Panc1 (cell line): ENCODE results near the gene PMS2.
"Not testable (repeated sequence)": the region's sequence is repeated elsewhere in the genome, so short reads cannot be mapped to it uniquely, and the experiment has no call there.

Experiments
- POLR2AphosphoS5 ChIP-seq: IDR thresholded peaks from 2 replicates; pipeline ENCODE4 v1.6.1; 2012; ENCODE audit warnings: mild to moderate bottlenecking, low read depth, low read length, moderate library complexity
- SIN3A ChIP-seq: IDR thresholded peaks from 2 replicates; pipeline ENCODE4 v1.6.1; 2012; ENCODE audit warnings: low read depth, mild to moderate bottlenecking, low read length, moderate library complexity, borderline replicate concordance; ENCODE audit not compliant: insufficient read depth
- TCF7L2 ChIP-seq: IDR thresholded peaks from 2 replicates; pipeline ENCODE4 v1.6.1; 2011; ENCODE audit warnings: mild to moderate bottlenecking, low read depth, low read length, inconsistent platforms
- TF ChIP-seq, protein P1 (sequence below): fragments of 450-650 bp; IDR thresholded peaks from 2 replicates; pipeline ENCODE4 v1.5.1; 2017; ENCODE audit warnings: mild to moderate bottlenecking
- TF ChIP-seq, protein P2 (sequence below), 2 experiments: IDR thresholded peaks; 2 replicates each; pipeline ENCODE4 v1.6.1; 2011 to 2012; ENCODE audit warnings: low read depth in 2 of 2, control low read depth in 1 of 2, low read length in 1 of 2, mild to moderate bottlenecking in 1 of 2, moderate library complexity in 1 of 2; ENCODE audit not compliant: insufficient read depth in 1 of 2

DNA sequence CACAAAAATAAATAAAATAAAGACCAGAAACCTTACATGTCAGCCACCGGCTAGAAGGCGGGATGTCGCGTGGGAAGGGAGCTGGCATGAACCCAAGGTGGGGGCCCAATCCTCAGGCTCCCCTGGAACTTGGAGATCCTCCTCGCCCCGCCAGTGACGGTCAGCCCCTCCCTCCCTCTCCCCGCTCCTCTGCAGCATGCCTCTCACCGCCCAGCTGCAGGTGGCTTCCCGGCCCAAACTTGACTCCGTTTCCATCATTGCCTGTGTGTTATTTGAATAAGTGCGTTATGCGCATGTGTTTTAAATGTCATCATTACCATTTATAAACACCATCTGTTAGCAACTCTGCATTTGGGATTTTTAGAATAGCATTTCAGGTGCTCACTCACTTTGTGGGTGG lies 45.6 kb downstream of the PMS2 start:
- TF ChIP-seq, protein P1, sequence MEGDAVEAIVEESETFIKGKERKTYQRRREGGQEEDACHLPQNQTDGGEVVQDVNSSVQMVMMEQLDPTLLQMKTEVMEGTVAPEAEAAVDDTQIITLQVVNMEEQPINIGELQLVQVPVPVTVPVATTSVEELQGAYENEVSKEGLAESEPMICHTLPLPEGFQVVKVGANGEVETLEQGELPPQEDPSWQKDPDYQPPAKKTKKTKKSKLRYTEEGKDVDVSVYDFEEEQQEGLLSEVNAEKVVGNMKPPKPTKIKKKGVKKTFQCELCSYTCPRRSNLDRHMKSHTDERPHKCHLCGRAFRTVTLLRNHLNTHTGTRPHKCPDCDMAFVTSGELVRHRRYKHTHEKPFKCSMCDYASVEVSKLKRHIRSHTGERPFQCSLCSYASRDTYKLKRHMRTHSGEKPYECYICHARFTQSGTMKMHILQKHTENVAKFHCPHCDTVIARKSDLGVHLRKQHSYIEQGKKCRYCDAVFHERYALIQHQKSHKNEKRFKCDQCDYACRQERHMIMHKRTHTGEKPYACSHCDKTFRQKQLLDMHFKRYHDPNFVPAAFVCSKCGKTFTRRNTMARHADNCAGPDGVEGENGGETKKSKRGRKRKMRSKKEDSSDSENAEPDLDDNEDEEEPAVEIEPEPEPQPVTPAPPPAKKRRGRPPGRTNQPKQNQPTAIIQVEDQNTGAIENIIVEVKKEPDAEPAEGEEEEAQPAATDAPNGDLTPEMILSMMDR, result not testable (repeated sequence)
- TF ChIP-seq, protein P2, sequence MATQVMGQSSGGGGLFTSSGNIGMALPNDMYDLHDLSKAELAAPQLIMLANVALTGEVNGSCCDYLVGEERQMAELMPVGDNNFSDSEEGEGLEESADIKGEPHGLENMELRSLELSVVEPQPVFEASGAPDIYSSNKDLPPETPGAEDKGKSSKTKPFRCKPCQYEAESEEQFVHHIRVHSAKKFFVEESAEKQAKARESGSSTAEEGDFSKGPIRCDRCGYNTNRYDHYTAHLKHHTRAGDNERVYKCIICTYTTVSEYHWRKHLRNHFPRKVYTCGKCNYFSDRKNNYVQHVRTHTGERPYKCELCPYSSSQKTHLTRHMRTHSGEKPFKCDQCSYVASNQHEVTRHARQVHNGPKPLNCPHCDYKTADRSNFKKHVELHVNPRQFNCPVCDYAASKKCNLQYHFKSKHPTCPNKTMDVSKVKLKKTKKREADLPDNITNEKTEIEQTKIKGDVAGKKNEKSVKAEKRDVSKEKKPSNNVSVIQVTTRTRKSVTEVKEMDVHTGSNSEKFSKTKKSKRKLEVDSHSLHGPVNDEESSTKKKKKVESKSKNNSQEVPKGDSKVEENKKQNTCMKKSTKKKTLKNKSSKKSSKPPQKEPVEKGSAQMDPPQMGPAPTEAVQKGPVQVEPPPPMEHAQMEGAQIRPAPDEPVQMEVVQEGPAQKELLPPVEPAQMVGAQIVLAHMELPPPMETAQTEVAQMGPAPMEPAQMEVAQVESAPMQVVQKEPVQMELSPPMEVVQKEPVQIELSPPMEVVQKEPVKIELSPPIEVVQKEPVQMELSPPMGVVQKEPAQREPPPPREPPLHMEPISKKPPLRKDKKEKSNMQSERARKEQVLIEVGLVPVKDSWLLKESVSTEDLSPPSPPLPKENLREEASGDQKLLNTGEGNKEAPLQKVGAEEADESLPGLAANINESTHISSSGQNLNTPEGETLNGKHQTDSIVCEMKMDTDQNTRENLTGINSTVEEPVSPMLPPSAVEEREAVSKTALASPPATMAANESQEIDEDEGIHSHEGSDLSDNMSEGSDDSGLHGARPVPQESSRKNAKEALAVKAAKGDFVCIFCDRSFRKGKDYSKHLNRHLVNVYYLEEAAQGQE (IDR thresholded peaks at IDR 0.05; ENCODE audit: insufficient read depth in 1 of 2, low read depth in 2 of 2, low read length in 1 of 2), result not testable (repeated sequence)
- not testable (repeated sequence) for TF ChIP-seq POLR2AphosphoS5, TCF7L2, SIN3A
